ENCODE measurements around the gene CHST9.

Gene CHST9

GRCh38 chr18:27214831-27215230 lies 29.7 kb upstream of the CHST9 start:
- no peak overlapping the region for H3K4ac ChIP-seq (ENCODE audit: low read depth in 1 of 2, low read length in 2 of 2)
- H2AFZ ChIP-seq (ENCODE audit: low read depth, low read length) = no peak overlapping the region
- H2BK15ac ChIP-seq (ENCODE audit: low read depth, poor library complexity, severe bottlenecking) = no peak overlapping the region
- no peak overlapping the region for H2AK5ac ChIP-seq (ENCODE audit: low read length, severe bottlenecking)
- H3K23ac ChIP-seq (ENCODE audit: low read length in 2 of 2) = no peak overlapping the region
- no peak overlapping the region for H3K18ac ChIP-seq (ENCODE audit: low read depth in 1 of 2, low read length in 2 of 2)
- H2BK5ac ChIP-seq (ENCODE audit: low read depth, low read length, poor library complexity, severe bottlenecking) = no peak overlapping the region
- no peak overlapping the region for H3K27ac ChIP-seq (ENCODE audit: low read length, poor library complexity, severe bottlenecking)
- no peak overlapping the region for H2BK12ac ChIP-seq (ENCODE audit: low read length in 2 of 2)
- no peak overlapping the region for H3K14ac ChIP-seq (ENCODE audit: low read length in 2 of 2)
- no peak overlapping the region for H4K8ac ChIP-seq (ENCODE audit: low read length)
- no peak overlapping the region for H3K4me3 ChIP-seq (ENCODE audit: insufficient read depth in 1 of 2, low read depth in 1 of 2, low read length in 2 of 2)
- DNase-seq = no peak
- no peak overlapping the region for H3K9ac ChIP-seq (ENCODE audit: low read length)
- no peaks in the 10 kb centered on the region for H3K79me1 ChIP-seq (replicated peaks; ENCODE audit: low read length, poor library complexity, severe bottlenecking)
- H2BK120ac ChIP-seq (ENCODE audit: low read depth, low read length) = no peak overlapping the region
- H3K9me3 ChIP-seq (ENCODE audit: control insufficient read depth, low read length) = no peaks in the 10 kb centered on the region
- H3K4me2 ChIP-seq (ENCODE audit: low read length, poor library complexity, severe bottlenecking) = no peak overlapping the region
- no peaks in the 10 kb centered on the region for H3K27me3 ChIP-seq (ENCODE audit: control insufficient read depth in 1 of 2, insufficient read depth in 1 of 2, low read length in 2 of 2)
- no peak overlapping the region for H4K91ac ChIP-seq (ENCODE audit: low read length)
- 65% methylated on average over 1 of the region's 1 CpG for WGBS
- H3K4me1 ChIP-seq (ENCODE audit: control insufficient read depth, insufficient read depth, low read depth, low read length) = no peaks in the 10 kb centered on the region
- H3K36me3 ChIP-seq (ENCODE audit: control insufficient read depth in 1 of 2, insufficient read depth in 2 of 2, low read depth in 1 of 2, low read length in 2 of 2) = no peaks in the 10 kb centered on the region

- Histone ChIP-seq H3K79me1 (replicated peaks; ENCODE audit: low read length, poor library complexity, severe bottlenecking) (no peaks in the 10 kb centered on the region), H4K8ac (ENCODE audit: low read length) (no peak overlapping the region), H3K4me3 (ENCODE audit: insufficient read depth in 1 of 2, low read depth in 1 of 2, low read length in 2 of 2) (no peak overlapping the region), H2AK5ac (ENCODE audit: low read length, severe bottlenecking) (no peak overlapping the region), H3K9ac (ENCODE audit: low read length) (no peak overlapping the region), H2BK15ac (ENCODE audit: low read depth, poor library complexity, severe bottlenecking) (no peak overlapping the region), H3K14ac (ENCODE audit: low read length in 2 of 2) (no peak overlapping the region), H2BK120ac (ENCODE audit: low read depth, low read length) (no peak overlapping the region), H2AFZ (ENCODE audit: low read depth, low read length) (no peak overlapping the region), H3K23ac (ENCODE audit: low read length in 2 of 2) (no peak overlapping the region), H3K36me3 (ENCODE audit: control insufficient read depth in 1 of 2, insufficient read depth in 2 of 2, low read depth in 1 of 2, low read length in 2 of 2) (no peaks in the 10 kb centered on the region), H3K27me3 (ENCODE audit: control insufficient read depth in 1 of 2, insufficient read depth in 1 of 2, low read length in 2 of 2) (no peaks in the 10 kb centered on the region), H3K4me1 (ENCODE audit: control insufficient read depth, insufficient read depth, low read depth, low read length) (no peaks in the 10 kb centered on the region), H2BK12ac (ENCODE audit: low read length in 2 of 2) (no peak overlapping the region), H3K18ac (ENCODE audit: low read depth in 1 of 2, low read length in 2 of 2) (no peak overlapping the region), H3K4ac (ENCODE audit: low read depth in 1 of 2, low read length in 2 of 2) (no peak overlapping the region), H3K9me3 (ENCODE audit: control insufficient read depth, low read length) (no peaks in the 10 kb centered on the region), H3K27ac (ENCODE audit: low read length, poor library complexity, severe bottlenecking) (no peak overlapping the region), H2BK5ac (ENCODE audit: low read depth, low read length, poor library complexity, severe bottlenecking) (no peak overlapping the region), H3K4me2 (ENCODE audit: low read length, poor library complexity, severe bottlenecking) (no peak overlapping the region), H4K91ac (ENCODE audit: low read length) (no peak overlapping the region)
- 23% methylated on average over 1 of the region's 1 CpG for WGBS
- no peak for DNase-seq
Observed at GRCh38 chr18:27213123-27213717, 28.1 kb upstream of the CHST9 start.

GRCh38 chr18:27211569-27211968 lies 26.5 kb upstream of the CHST9 start:
- WGBS = 75% methylated on average over 1 of the region's 1 CpG
- Histone ChIP-seq H3K79me1 (replicated peaks; ENCODE audit: low read length, poor library complexity, severe bottlenecking) (no peaks in the 10 kb centered on the region), H3K4me1 (ENCODE audit: control insufficient read depth, insufficient read depth, low read depth, low read length) (no peaks in the 10 kb centered on the region), H4K8ac (ENCODE audit: low read length) (no peak overlapping the region), H3K14ac (ENCODE audit: low read length in 2 of 2) (no peak overlapping the region), H2BK12ac (ENCODE audit: low read length in 2 of 2) (no peak overlapping the region), H2AFZ (ENCODE audit: low read depth, low read length) (no peak overlapping the region), H3K18ac (ENCODE audit: low read depth in 1 of 2, low read length in 2 of 2) (no peak overlapping the region), H3K9me3 (ENCODE audit: control insufficient read depth, low read length) (no peaks in the 10 kb centered on the region), H3K4me3 (ENCODE audit: insufficient read depth in 1 of 2, low read depth in 1 of 2, low read length in 2 of 2) (no peak overlapping the region), H2BK120ac (ENCODE audit: low read depth, low read length) (no peak overlapping the region), H2BK15ac (ENCODE audit: low read depth, poor library complexity, severe bottlenecking) (no peak overlapping the region), H2BK5ac (ENCODE audit: low read depth, low read length, poor library complexity, severe bottlenecking) (no peak overlapping the region), H3K9ac (ENCODE audit: low read length) (no peak overlapping the region), H3K4me2 (ENCODE audit: low read length, poor library complexity, severe bottlenecking) (no peak overlapping the region), H2AK5ac (ENCODE audit: low read length, severe bottlenecking) (no peak overlapping the region), H3K27me3 (ENCODE audit: control insufficient read depth in 1 of 2, insufficient read depth in 1 of 2, low read length in 2 of 2) (no peaks in the 10 kb centered on the region), H3K4ac (ENCODE audit: low read depth in 1 of 2, low read length in 2 of 2) (no peak overlapping the region), H3K23ac (ENCODE audit: low read length in 2 of 2) (no peak overlapping the region), H3K27ac (ENCODE audit: low read length, poor library complexity, severe bottlenecking) (no peak overlapping the region), H4K91ac (ENCODE audit: low read length) (no peak overlapping the region), H3K36me3 (ENCODE audit: control insufficient read depth in 1 of 2, insufficient read depth in 2 of 2, low read depth in 1 of 2, low read length in 2 of 2) (no peaks in the 10 kb centered on the region)
- DNase-seq = no peak

GRCh38 chr18:27206411-27206810 lies 21.3 kb upstream of the CHST9 start:
- Histone ChIP-seq H2BK5ac (ENCODE audit: low read depth, low read length, poor library complexity, severe bottlenecking) (no peak overlapping the region), H3K27me3 (ENCODE audit: control insufficient read depth in 1 of 2, insufficient read depth in 1 of 2, low read length in 2 of 2) (no peaks in the 10 kb centered on the region), H2BK15ac (ENCODE audit: low read depth, poor library complexity, severe bottlenecking) (no peak overlapping the region), H3K4ac (ENCODE audit: low read depth in 1 of 2, low read length in 2 of 2) (no peak overlapping the region), H3K79me1 (replicated peaks; ENCODE audit: low read length, poor library complexity, severe bottlenecking) (no peaks in the 10 kb centered on the region), H2AK5ac (ENCODE audit: low read length, severe bottlenecking) (no peak overlapping the region), H3K27ac (ENCODE audit: low read length, poor library complexity, severe bottlenecking) (no peak overlapping the region), H3K9me3 (ENCODE audit: control insufficient read depth, low read length) (no peaks in the 10 kb centered on the region), H4K91ac (ENCODE audit: low read length) (no peak overlapping the region), H3K4me3 (ENCODE audit: insufficient read depth in 1 of 2, low read depth in 1 of 2, low read length in 2 of 2) (no peak overlapping the region), H3K4me2 (ENCODE audit: low read length, poor library complexity, severe bottlenecking) (no peak overlapping the region), H3K18ac (ENCODE audit: low read depth in 1 of 2, low read length in 2 of 2) (no peak overlapping the region), H3K4me1 (ENCODE audit: control insufficient read depth, insufficient read depth, low read depth, low read length) (peaks cover 2% of the 10 kb centered on the region), H3K23ac (ENCODE audit: low read length in 2 of 2) (no peak overlapping the region), H3K14ac (ENCODE audit: low read length in 2 of 2) (no peak overlapping the region), H3K9ac (ENCODE audit: low read length) (no peak overlapping the region), H2AFZ (ENCODE audit: low read depth, low read length) (no peak overlapping the region), H2BK120ac (ENCODE audit: low read depth, low read length) (no peak overlapping the region), H3K36me3 (ENCODE audit: control insufficient read depth in 1 of 2, insufficient read depth in 2 of 2, low read depth in 1 of 2, low read length in 2 of 2) (no peaks in the 10 kb centered on the region), H4K8ac (ENCODE audit: low read length) (no peak overlapping the region), H2BK12ac (ENCODE audit: low read length in 2 of 2) (no peak overlapping the region)
- DNase-seq = no peak
- 80% methylated on average over 2 of the region's 3 CpGs for WGBS
